Measurements from ENCODE around the gene MEF2D.

MEF2D gene

DNA sequence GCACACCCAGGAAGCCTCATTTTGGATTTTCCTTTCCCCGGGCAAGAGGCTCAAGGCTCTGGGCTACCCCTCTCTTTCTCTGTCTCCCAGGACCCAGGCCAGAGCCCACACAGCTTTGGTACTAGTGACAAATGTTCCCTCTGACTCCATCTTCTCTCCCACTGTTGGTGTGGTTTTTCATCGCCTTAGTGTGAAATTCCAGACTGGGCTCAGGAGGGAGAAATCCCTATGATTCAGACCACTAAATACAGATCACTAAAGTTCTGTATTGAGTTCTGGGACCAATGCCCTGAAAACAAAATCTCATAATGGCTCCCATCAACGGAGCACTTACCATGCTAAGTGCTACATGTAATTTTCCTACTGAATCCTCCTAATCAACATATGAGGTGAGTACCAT lies 45.7 kb upstream of the MEF2D start:
- no peaks in the 10 kb centered on the region for H3K9me3 Mint-ChIP-seq
- no peak overlapping the region for H3K4me3 Mint-ChIP-seq
- H3K4me1 Mint-ChIP-seq: no peaks in the 10 kb centered on the region
- H3K27ac Mint-ChIP-seq: no peak overlapping the region
- TF ChIP-seq, protein P1, sequence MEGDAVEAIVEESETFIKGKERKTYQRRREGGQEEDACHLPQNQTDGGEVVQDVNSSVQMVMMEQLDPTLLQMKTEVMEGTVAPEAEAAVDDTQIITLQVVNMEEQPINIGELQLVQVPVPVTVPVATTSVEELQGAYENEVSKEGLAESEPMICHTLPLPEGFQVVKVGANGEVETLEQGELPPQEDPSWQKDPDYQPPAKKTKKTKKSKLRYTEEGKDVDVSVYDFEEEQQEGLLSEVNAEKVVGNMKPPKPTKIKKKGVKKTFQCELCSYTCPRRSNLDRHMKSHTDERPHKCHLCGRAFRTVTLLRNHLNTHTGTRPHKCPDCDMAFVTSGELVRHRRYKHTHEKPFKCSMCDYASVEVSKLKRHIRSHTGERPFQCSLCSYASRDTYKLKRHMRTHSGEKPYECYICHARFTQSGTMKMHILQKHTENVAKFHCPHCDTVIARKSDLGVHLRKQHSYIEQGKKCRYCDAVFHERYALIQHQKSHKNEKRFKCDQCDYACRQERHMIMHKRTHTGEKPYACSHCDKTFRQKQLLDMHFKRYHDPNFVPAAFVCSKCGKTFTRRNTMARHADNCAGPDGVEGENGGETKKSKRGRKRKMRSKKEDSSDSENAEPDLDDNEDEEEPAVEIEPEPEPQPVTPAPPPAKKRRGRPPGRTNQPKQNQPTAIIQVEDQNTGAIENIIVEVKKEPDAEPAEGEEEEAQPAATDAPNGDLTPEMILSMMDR (IDR thresholded peaks at IDR 0.05; ENCODE audit: unreplicated experiment in 3 of 3): no peak
- peaks cover 3% of the 10 kb centered on the region for H3K27me3 Mint-ChIP-seq (ENCODE audit: low read depth)
- H3K36me3 Mint-ChIP-seq (ENCODE audit: low read depth): peaks cover 17% of the 10 kb centered on the region

DNA sequence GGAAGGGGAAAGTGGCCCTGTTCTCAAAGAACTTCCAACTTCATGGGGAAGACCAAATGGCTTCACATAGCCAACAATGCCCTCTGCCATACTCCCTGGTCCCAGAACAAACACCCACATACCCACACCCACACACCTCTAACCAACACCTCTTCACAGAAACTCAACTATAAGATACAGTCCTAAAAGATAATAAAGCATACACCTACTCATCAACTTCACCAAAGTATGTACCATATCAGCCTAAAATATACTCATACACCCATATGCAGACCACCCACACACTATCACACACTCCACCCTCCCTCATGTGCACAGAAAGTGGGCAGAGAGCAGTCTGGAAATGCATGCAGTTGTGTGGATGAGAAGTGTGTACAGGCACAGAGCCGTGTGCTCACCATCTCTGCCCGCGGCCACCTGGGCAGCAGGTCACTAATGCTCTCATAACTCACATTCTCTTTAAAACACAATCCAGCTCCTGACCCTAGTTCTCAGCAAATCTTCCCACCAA lies 44.1 kb upstream of the MEF2D start:
- H3K36me3 Mint-ChIP-seq (ENCODE audit: low read depth): peaks cover 23% of the 10 kb centered on the region
- no peaks in the 10 kb centered on the region for H3K9me3 Mint-ChIP-seq
- peaks cover 3% of the 10 kb centered on the region for H3K27me3 Mint-ChIP-seq (ENCODE audit: low read depth)
- no peak overlapping the region for H3K4me3 Mint-ChIP-seq
- TF ChIP-seq, protein P1 (IDR thresholded peaks at IDR 0.05; ENCODE audit: unreplicated experiment in 3 of 3): no peak
- H3K4me1 Mint-ChIP-seq: no peaks in the 10 kb centered on the region
- H3K27ac Mint-ChIP-seq: no peak overlapping the region

DNA sequence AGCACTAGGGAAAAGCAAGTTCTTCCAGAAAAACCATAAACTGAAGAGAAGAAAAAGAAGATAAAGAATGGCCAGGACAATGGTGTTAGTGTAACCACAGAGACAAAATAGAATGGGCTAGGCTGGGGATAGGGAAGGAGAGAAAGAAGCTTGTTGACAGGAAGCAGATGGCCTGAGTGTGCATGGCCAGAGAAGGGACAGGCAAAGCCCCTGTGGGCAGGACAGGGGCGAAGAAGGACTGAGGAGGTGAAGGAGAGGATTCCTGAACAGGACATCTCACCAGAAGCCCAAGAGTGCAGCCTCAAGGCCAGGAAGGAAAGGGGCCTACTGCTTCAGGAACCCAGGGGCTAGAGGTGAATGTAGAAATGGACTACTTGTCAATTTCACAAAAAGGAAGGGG lies 42.5 kb upstream of the MEF2D start:
- Mint-ChIP-seq H3K27ac (no peak overlapping the region), H3K36me3 (ENCODE audit: low read depth) (peaks cover 38% of the 10 kb centered on the region), H3K4me1 (no peaks in the 10 kb centered on the region), H3K27me3 (ENCODE audit: low read depth) (peaks cover 3% of the 10 kb centered on the region), H3K4me3 (no peak overlapping the region), H3K9me3 (no peaks in the 10 kb centered on the region)
- TF ChIP-seq, protein P1 (IDR thresholded peaks at IDR 0.05; ENCODE audit: unreplicated experiment in 3 of 3): no peak

DNA sequence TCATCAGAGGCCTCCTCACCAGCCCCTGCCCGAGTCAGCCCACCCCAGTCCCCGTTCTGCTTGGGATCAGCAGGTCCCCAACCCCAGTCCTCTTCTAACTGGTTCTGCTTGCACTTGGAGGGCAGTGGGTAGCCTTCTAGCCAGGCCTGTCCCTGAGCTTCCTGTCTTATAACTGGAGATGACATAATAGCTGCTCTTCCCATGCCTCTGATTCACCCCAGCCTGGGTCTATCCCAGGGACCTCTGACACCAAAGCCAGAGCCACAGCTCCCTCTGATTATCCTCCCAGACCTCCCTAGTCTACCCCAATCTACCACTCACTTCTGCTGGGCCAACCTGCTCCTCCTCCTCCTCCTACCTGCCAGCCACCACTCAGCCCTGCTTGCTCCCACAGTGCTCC lies 40.4 kb upstream of the MEF2D start:
- no peak overlapping the region for H3K27ac Mint-ChIP-seq
- no peaks in the 10 kb centered on the region for H3K4me1 Mint-ChIP-seq
- H3K36me3 Mint-ChIP-seq (ENCODE audit: low read depth): peaks cover 34% of the 10 kb centered on the region
- H3K9me3 Mint-ChIP-seq: no peaks in the 10 kb centered on the region
- H3K4me3 Mint-ChIP-seq: no peak overlapping the region
- peaks cover 3% of the 10 kb centered on the region for H3K27me3 Mint-ChIP-seq (ENCODE audit: low read depth)
- TF ChIP-seq, protein P1 (IDR thresholded peaks at IDR 0.05; ENCODE audit: unreplicated experiment in 3 of 3): no peak

DNA sequence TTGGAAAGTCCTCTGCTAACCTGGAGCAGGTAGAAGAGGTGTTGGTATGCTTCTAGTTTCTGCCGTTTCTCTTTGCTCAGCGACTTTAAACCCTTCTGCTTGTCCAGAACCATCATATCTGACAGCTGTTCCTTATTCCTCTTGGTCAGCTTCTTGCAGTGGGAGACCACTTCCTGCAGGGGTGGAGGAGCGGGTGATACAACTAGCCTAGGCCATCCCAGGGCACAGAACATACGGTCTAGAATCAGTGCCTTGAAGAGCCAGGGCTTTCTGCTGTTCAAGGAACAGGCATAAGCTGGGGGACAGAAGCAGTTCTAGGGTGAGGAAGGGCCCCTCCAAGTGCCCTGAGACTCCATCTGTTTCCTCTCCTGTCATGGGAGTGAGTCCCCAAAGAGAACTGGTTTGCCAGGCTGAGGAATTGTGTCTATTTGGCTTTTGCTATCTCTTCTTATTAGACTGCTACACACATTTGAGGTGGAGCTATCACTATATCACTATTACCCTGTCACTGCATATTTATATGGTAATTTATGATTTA lies 39.3 kb upstream of the MEF2D start:
- TF ChIP-seq, protein P1 (IDR thresholded peaks at IDR 0.05; ENCODE audit: unreplicated experiment in 3 of 3): no peak
- Mint-ChIP-seq H3K27ac (no peak overlapping the region), H3K27me3 (ENCODE audit: low read depth) (peaks cover 3% of the 10 kb centered on the region), H3K9me3 (no peaks in the 10 kb centered on the region), H3K36me3 (ENCODE audit: low read depth) (peaks cover 42% of the 10 kb centered on the region), H3K4me1 (no peaks in the 10 kb centered on the region), H3K4me3 (no peak overlapping the region)

DNA sequence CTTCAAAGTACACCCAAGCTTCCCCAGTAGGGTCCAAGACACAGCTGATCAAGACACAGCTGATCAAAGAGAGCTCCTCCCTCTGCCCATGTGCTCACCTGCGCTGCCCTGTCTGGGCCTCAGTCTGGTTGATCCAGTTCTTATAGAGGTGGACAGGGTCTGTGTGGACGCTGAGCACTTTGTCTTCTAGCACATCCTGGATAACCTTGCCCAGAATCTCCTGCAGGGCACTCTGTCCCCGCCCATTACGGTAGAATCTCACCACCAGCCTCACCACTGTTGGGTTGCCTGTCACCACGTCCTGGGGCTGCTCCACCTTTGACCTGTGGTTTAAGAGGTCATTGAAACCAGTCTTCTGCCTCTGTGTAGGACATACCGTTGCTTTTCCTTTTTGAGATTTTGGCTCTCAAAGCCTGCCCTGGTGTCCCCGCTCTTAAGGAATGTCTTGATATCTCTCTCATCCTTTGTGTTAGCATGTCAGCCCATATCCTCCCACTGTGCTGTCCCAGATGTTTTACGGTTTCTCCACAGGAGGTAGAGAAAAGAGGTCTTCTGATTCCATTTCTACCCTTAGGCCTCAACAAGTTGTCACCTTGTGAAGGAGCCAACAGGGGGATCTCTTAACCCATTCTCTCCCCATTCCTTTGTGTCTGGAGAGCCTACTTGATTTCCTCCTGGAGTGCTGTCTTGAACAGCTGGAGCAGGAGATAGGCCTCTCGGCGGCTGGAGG lies 38.3 kb upstream of the MEF2D start:
- TF ChIP-seq, protein P1 (IDR thresholded peaks at IDR 0.05; ENCODE audit: unreplicated experiment in 3 of 3): no peak
- Mint-ChIP-seq H3K36me3 (ENCODE audit: low read depth) (peaks cover 46% of the 10 kb centered on the region), H3K27ac (no peak overlapping the region), H3K27me3 (ENCODE audit: low read depth) (peaks cover 3% of the 10 kb centered on the region), H3K4me1 (no peaks in the 10 kb centered on the region), H3K4me3 (no peak overlapping the region), H3K9me3 (no peaks in the 10 kb centered on the region)
